Osteocyte (in vitro differentiated cells): ENCODE data around the gene UBR4. TPM values are rescaled to one million over a fixed set of nuclear protein-coding genes. Genes with fewer than 3 reads are reported as not detected.

ENCODE experiments used
- DNase-seq: peaks from one replicate; pipeline ENCODE4 v3.0.0; 2021; ENCODE audit warnings: mixed read lengths; ENCODE audit not compliant: unreplicated experiment; ENCODE audit errors: extremely low spot score
- H3K27ac Mint-ChIP-seq: one replicate; pipeline ENCODE4 v1.8.0; 2021; ENCODE audit warnings: mild to moderate bottlenecking, mixed read lengths; ENCODE audit not compliant: unreplicated experiment
- H3K27me3 Mint-ChIP-seq: one replicate; pipeline ENCODE4 v1.8.0; 2021; ENCODE audit warnings: mixed read lengths; ENCODE audit not compliant: unreplicated experiment
- H3K36me3 Mint-ChIP-seq: one replicate; pipeline ENCODE4 v1.8.0; 2021; ENCODE audit warnings: mixed read lengths; ENCODE audit not compliant: unreplicated experiment
- H3K4me1 Mint-ChIP-seq: one replicate; pipeline ENCODE4 v1.8.0; 2021; ENCODE audit warnings: mixed read lengths; ENCODE audit not compliant: unreplicated experiment
- H3K4me3 Mint-ChIP-seq: one replicate; pipeline ENCODE4 v1.8.0; 2021; ENCODE audit warnings: mild to moderate bottlenecking, moderate library complexity, mixed read lengths; ENCODE audit not compliant: unreplicated experiment
- H3K9me3 Mint-ChIP-seq: one replicate; pipeline ENCODE4 v1.8.0; 2021; ENCODE audit warnings: mixed read lengths; ENCODE audit not compliant: unreplicated experiment
- CTCF ChIP-seq: fragments of 200-600 bp; sonication (generic); IDR thresholded peaks from 2 replicates; pipeline ENCODE4 v1.5.0; 2021; ENCODE audit warnings: antibody characterized with exemption, mild to moderate bottlenecking, moderate library complexity
- total RNA-seq: library from RNA; stranded (reverse); gene quantifications from 2 replicates; pipeline ENCODE4 v1.2.1, GENCODE V29; 2021

The UBR4 gene
- total RNA-seq, 1 donor from 2014 or later = 161 TPM

- no peak for TF ChIP-seq CTCF
- H3K36me3 Mint-ChIP-seq = peaks cover 74% of the 10 kb centered on the region
- H3K4me1 Mint-ChIP-seq = no peaks in the 10 kb centered on the region
- H3K4me3 Mint-ChIP-seq = no peak overlapping the region
- no peak overlapping the region for H3K27ac Mint-ChIP-seq
- H3K27me3 Mint-ChIP-seq = no peaks in the 10 kb centered on the region
- DNase-seq = peak; percentile 40
- H3K9me3 Mint-ChIP-seq = no peaks in the 10 kb centered on the region
These were observed 86.2 kb downstream of the UBR4 start for GRCh38 chr1:19123837-19124236.

- Mint-ChIP-seq H3K27me3 (no peaks in the 10 kb centered on the region), H3K4me1 (no peaks in the 10 kb centered on the region), H3K36me3 (peaks cover 68% of the 10 kb centered on the region), H3K9me3 (no peaks in the 10 kb centered on the region), H3K27ac (no peak overlapping the region), H3K4me3 (no peak overlapping the region)
- DNase-seq = peak; percentile 53
- no peak for TF ChIP-seq CTCF
These were observed 87.4 kb downstream of the UBR4 start for GRCh38 chr1:19122668-19123067.

GRCh38 chr1:19121192-19121591 lies 88.9 kb downstream of the UBR4 start:
- Mint-ChIP-seq H3K27me3 (no peaks in the 10 kb centered on the region), H3K4me3 (no peak overlapping the region), H3K9me3 (no peaks in the 10 kb centered on the region), H3K4me1 (no peaks in the 10 kb centered on the region), H3K27ac (no peak overlapping the region), H3K36me3 (peaks cover 72% of the 10 kb centered on the region)
- DNase-seq = peak; percentile 60
- TF ChIP-seq CTCF = no peak

GRCh38 chr1:19120070-19120469 lies 90.0 kb downstream of the UBR4 start:
- Mint-ChIP-seq H3K27me3 (no peaks in the 10 kb centered on the region), H3K36me3 (peaks cover 70% of the 10 kb centered on the region), H3K9me3 (no peaks in the 10 kb centered on the region), H3K4me1 (no peaks in the 10 kb centered on the region), H3K27ac (no peak overlapping the region), H3K4me3 (no peak overlapping the region)
- DNase-seq = peak; percentile 62
- TF ChIP-seq CTCF = no peak

GRCh38 chr1:19115082-19115808 lies 94.8 kb downstream of the UBR4 start:
- H3K4me1 Mint-ChIP-seq = no peaks in the 10 kb centered on the region
- no peak for TF ChIP-seq CTCF
- no peaks in the 10 kb centered on the region for H3K9me3 Mint-ChIP-seq
- H3K27ac Mint-ChIP-seq = no peak overlapping the region
- no peak overlapping the region for H3K4me3 Mint-ChIP-seq
- H3K36me3 Mint-ChIP-seq = peaks cover 69% of the 10 kb centered on the region
- H3K27me3 Mint-ChIP-seq = no peaks in the 10 kb centered on the region
- peak; percentile 72 for DNase-seq
